ENCODE measurements around the gene THSD4. TPM values are rescaled to one million over a fixed set of nuclear protein-coding genes. Genes with fewer than 3 reads are reported as not detected.

The THSD4 gene
- total RNA-seq, 1 experiment from 2014 or later: 29.3 TPM

DNA sequence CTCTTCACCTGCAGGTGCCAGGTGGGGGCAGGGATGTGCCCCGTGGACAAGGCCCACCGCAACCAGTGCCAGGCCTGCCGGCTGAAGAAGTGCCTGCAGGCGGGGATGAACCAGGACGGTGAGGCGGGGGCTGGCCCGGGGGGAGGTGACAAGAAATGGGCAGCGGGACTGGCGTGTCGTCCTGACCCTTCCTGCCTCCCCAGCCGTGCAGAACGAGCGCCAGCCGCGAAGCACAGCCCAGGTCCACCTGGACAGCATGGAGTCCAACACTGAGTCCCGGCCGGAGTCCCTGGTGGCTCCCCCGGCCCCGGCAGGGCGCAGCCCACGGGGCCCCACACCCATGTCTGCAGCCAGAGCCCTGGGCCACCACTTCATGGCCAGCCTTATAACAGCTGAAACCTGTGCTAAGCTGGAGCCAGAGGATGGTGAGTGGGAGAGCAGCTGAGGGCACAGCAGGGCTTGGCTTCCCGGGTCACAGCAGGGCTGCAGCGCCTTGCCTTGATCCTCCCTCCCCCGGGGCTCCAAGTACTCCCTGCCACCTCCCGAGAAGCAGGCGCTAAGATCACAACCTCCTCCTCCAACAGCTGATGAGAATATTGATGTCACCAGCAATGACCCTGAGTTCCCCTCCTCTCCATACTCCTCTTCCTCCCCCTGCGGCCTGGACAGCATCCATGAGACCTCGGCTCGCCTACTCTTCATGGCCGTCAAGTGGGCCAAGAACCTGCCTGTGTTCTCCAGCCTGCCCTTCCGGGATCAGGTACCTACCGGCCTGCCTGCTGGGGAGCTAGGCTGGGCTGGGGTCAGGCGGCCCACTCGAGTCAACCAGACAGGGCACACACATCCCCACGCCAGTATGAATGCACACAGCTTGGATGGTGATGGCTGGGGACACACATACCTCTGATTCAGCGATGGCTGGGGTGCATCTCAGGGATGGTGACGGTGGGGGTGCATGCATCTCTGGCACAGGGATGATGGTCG lies 696.8 kb downstream of the THSD4 start:
- Histone ChIP-seq H3K27ac (no peak overlapping the region), H3K4me2 (no peak overlapping the region), H3K4me1 (replicated peaks; ENCODE audit: insufficient read depth) (no peaks in the 10 kb centered on the region), H3K27me3 (ENCODE audit: insufficient read depth, low read depth) (no peaks in the 10 kb centered on the region), H4K20me1 (ENCODE audit: insufficient read depth) (no peaks in the 10 kb centered on the region), H2AFZ (no peak overlapping the region), H3F3A (ENCODE audit: insufficient read depth, low read depth) (no peaks in the 10 kb centered on the region), H3K79me2 (ENCODE audit: low read depth) (no peaks in the 10 kb centered on the region), H3K4me3 (no peak overlapping the region), H3K9me3 (ENCODE audit: insufficient read depth, low read depth) (no peaks in the 10 kb centered on the region), H3K36me3 (ENCODE audit: low read depth) (no peaks in the 10 kb centered on the region), H3K9me2 (ENCODE audit: insufficient read depth) (no peaks in the 10 kb centered on the region)
- intact Hi-C loops (cut with micrococcal nuclease; ENCODE audit: unreplicated experiment): no loop called here
- POLR2A ChIA-PET (ENCODE audit: unreplicated experiment): no interaction called here
- no peak for DNase-seq
- TF ChIP-seq, protein P1, sequence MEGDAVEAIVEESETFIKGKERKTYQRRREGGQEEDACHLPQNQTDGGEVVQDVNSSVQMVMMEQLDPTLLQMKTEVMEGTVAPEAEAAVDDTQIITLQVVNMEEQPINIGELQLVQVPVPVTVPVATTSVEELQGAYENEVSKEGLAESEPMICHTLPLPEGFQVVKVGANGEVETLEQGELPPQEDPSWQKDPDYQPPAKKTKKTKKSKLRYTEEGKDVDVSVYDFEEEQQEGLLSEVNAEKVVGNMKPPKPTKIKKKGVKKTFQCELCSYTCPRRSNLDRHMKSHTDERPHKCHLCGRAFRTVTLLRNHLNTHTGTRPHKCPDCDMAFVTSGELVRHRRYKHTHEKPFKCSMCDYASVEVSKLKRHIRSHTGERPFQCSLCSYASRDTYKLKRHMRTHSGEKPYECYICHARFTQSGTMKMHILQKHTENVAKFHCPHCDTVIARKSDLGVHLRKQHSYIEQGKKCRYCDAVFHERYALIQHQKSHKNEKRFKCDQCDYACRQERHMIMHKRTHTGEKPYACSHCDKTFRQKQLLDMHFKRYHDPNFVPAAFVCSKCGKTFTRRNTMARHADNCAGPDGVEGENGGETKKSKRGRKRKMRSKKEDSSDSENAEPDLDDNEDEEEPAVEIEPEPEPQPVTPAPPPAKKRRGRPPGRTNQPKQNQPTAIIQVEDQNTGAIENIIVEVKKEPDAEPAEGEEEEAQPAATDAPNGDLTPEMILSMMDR (conservative IDR thresholded peaks at IDR 0.05): no peak
- no peak for TF ChIP-seq EZH2 (IDR thresholded peaks at IDR 0.05; ENCODE audit: low read depth)
- BruUV-seq (replicated peaks): no TSS peak
- CTCF ChIA-PET: no interaction called here

DNA sequence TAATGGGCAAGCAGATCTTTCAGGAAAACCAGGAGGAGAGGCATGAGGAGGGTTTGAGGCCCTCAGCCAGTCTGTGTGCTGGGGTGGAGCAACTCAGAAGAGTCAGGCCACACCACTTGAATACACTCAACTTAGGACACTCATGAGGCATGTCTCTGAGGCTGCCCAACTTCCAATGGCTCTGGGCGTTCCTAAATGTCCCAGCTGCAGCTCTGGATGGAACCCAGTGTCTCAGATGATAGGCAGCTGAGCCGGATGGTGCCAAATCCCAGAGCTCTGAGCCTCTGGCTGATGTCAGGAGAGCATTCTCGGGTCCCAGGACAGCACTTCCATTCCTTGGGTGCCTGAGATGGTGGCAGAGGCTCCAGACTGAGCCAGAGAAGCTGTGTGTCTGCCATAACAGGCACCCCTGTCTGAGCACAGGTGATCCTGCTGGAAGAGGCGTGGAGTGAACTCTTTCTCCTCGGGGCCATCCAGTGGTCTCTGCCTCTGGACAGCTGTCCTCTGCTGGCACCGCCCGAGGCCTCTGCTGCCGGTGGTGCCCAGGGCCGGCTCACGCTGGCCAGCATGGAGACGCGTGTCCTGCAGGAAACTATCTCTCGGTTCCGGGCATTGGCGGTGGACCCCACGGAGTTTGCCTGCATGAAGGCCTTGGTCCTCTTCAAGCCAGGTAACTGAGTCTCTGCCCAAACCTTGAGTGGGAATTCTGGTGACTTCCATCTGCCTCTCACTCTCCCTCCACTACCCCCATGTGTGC lies 697.9 kb downstream of the THSD4 start:
- ChIA-PET CTCF (no interaction called here), POLR2A (ENCODE audit: unreplicated experiment) (no interaction called here)
- DNase-seq: no peak
- Histone ChIP-seq H2AFZ (no peak overlapping the region), H3K27me3 (ENCODE audit: insufficient read depth, low read depth) (no peaks in the 10 kb centered on the region), H3K9me3 (ENCODE audit: insufficient read depth, low read depth) (no peaks in the 10 kb centered on the region), H3K4me1 (replicated peaks; ENCODE audit: insufficient read depth) (no peaks in the 10 kb centered on the region), H4K20me1 (ENCODE audit: insufficient read depth) (no peaks in the 10 kb centered on the region), H3K79me2 (ENCODE audit: low read depth) (no peaks in the 10 kb centered on the region), H3K9me2 (ENCODE audit: insufficient read depth) (no peaks in the 10 kb centered on the region), H3K36me3 (ENCODE audit: low read depth) (no peaks in the 10 kb centered on the region), H3K4me3 (no peak overlapping the region), H3K4me2 (no peak overlapping the region), H3F3A (ENCODE audit: insufficient read depth, low read depth) (no peaks in the 10 kb centered on the region), H3K27ac (no peak overlapping the region)
- TF ChIP-seq, protein P1 (conservative IDR thresholded peaks at IDR 0.05): no peak
- no peak for TF ChIP-seq EZH2 (IDR thresholded peaks at IDR 0.05; ENCODE audit: low read depth)
- intact Hi-C loops (cut with micrococcal nuclease; ENCODE audit: unreplicated experiment): no loop called here
- no TSS peak for BruUV-seq (replicated peaks)

DNA sequence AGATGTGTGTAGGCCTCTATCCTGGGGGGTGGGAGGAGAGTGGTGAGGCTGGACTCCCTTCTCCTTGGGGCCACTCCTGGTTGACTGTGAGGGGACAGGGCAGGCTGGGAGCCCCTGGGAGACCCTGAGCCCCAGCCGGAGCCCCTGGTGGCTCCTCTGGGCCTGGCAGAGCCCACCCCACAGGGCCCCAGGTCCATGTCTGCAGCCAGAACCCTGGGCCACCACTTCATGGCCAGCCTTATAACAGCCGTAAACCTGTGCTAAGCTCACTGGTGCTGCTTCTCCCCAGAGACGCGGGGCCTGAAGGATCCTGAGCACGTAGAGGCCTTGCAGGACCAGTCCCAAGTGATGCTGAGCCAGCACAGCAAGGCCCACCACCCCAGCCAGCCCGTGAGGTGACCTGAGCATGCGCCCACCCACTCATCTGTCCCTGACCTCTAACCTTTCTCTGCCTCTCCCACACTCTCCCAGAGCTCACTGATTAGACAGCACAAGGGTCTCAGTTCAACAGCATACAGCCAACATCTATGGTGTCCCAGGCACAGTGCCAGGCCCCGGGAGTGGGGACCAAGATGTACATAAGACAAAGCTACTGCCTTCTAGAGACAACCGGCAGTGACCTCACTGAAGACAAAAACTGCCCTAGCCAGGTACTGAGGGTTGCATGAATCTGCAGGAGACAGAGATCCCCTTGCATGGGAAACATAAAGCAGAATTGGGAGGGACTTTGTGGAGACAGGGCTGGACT lies 698.6 kb downstream of the THSD4 start:
- CTCF ChIA-PET: no interaction called here
- Histone ChIP-seq H3K4me1 (replicated peaks; ENCODE audit: insufficient read depth) (no peaks in the 10 kb centered on the region), H3K36me3 (ENCODE audit: low read depth) (no peaks in the 10 kb centered on the region), H3K4me2 (no peak overlapping the region), H3K27ac (no peak overlapping the region), H3K4me3 (no peak overlapping the region), H3K9me2 (ENCODE audit: insufficient read depth) (no peaks in the 10 kb centered on the region), H3K27me3 (ENCODE audit: insufficient read depth, low read depth) (no peaks in the 10 kb centered on the region), H4K20me1 (ENCODE audit: insufficient read depth) (no peaks in the 10 kb centered on the region), H3K79me2 (ENCODE audit: low read depth) (no peaks in the 10 kb centered on the region), H3K9me3 (ENCODE audit: insufficient read depth, low read depth) (no peaks in the 10 kb centered on the region), H3F3A (ENCODE audit: insufficient read depth, low read depth) (no peaks in the 10 kb centered on the region), H2AFZ (no peak overlapping the region)
- no TSS peak for BruUV-seq (replicated peaks)
- no peak for DNase-seq
- intact Hi-C loops (cut with micrococcal nuclease; ENCODE audit: unreplicated experiment): no loop called here
- TF ChIP-seq, protein P1 (conservative IDR thresholded peaks at IDR 0.05): no peak
- no peak for TF ChIP-seq EZH2 (IDR thresholded peaks at IDR 0.05; ENCODE audit: low read depth)
- POLR2A ChIA-PET (ENCODE audit: unreplicated experiment): no interaction called here
